GM19025 (cell line): ENCODE results near the gene ARRB2.

ENCODE experiments used
- ATAC-seq: cut with Tn5 transposase; IDR thresholded peaks from one replicate; pipeline ENCODE4 v1.9.1; 2021; ENCODE audit warnings: mild to moderate bottlenecking, low read depth, moderate library complexity; ENCODE audit not compliant: unreplicated experiment

ARRB2 gene

GRCh38 chr17:4748686-4749085 lies 38.3 kb downstream of the ARRB2 start:
- ATAC-seq, result no peak

- ATAC-seq, result no peak
These were observed 40.2 kb downstream of the ARRB2 start for GRCh38 chr17:4750606-4751005.

- no peak for ATAC-seq
These were observed 41.5 kb downstream of the ARRB2 start for GRCh38 chr17:4751932-4752331.

- no peak for ATAC-seq
These were observed 43.0 kb downstream of the ARRB2 start for GRCh38 chr17:4753392-4753791.

GRCh38 chr17:4759776-4760236 lies 49.4 kb downstream of the ARRB2 start:
- ATAC-seq, result no peak

- no peak for ATAC-seq
These were observed 54.2 kb downstream of the ARRB2 start for GRCh38 chr17:4764595-4764994.

- no peak for ATAC-seq
These were observed 55.8 kb downstream of the ARRB2 start for GRCh38 chr17:4766201-4766600.

- no peak for ATAC-seq
These were observed 56.3 kb downstream of the ARRB2 start for GRCh38 chr17:4766723-4767122.

GRCh38 chr17:4768298-4768697 lies 57.9 kb downstream of the ARRB2 start:
- no peak for ATAC-seq

- no peak for ATAC-seq
These were observed 59.2 kb downstream of the ARRB2 start for GRCh38 chr17:4769628-4770027.
